HG03045 (cell line): Measurements from ENCODE around the gene ADAM8.
"Not testable (repeated sequence)": the region's sequence is repeated elsewhere in the genome, so short reads cannot be mapped to it uniquely, and the experiment has no call there.

Experiments used
- ATAC-seq: cut with Tn5 transposase; IDR thresholded peaks from one replicate; pipeline ENCODE4 v1.9.1; 2021; ENCODE audit warnings: mild to moderate bottlenecking, moderate library complexity; ENCODE audit not compliant: unreplicated experiment

Gene ADAM8

DNA sequence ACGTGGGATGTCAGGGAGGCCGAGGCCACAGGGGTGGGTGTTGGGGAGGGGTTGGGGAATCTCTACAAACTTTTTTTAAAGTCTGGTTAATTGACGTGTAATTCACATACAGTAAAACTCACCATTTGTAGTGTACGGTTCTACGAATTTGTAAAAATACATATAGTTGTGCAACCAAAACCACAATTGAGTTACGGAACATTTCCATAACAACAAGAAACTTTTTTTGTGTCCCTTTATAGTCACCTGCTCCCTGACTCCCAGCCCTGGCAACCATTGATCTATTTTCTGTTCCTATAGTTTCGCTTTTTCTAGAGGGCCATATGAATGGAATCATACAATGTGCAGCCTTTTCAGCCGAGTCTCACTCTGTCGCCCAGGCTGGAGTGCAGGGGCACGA lies 41.9 kb downstream of the ADAM8 start:
- ATAC-seq, result not testable (repeated sequence)

- no peak for ATAC-seq
These were observed 44.6 kb downstream of the ADAM8 start for GRCh38 chr10:133231946-133232574.

- no peak for ATAC-seq
These were observed 45.3 kb downstream of the ADAM8 start for GRCh38 chr10:133231244-133231945.

DNA sequence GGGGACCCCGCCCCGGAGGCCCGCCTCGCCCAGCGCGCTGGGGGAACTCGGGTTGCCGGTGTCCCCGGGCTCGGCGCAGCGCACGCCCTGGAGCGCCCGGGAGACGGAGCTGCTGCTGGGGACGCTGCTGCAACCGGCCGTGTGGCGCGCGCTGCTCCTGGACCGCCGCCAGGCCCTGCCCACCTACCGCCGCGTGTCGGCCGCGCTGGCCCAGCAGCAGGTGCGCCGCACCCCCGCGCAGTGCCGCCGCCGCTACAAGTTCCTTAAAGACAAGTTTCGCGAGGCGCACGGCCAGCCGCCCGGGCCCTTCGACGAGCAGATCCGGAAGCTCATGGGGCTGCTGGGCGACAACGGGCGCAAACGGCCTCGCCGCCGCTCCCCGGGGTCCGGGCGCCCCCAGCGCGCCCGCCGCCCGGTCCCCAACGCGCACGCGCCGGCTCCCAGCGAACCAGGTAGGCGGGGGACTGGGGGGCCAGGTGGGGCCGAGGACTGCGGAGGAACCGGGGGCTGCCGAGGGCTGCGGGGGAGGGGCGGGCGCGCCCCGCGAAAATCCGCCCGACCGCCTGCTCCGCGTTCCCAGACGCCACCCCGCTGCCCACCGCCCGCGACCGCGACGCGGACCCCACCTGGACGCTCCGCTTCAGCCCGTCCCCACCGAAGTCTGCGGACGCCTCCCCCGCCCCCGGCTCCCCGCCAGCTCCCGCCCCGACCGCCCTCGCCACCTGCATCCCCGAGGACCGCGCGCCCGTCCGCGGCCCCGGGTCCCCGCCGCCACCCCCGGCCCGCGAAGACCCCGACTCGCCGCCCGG lies 46.1 kb downstream of the ADAM8 start:
- no peak for ATAC-seq

- no peak for ATAC-seq
These were observed 46.7 kb downstream of the ADAM8 start, which contains the start of gene UTF1 for GRCh38 chr10:133230044-133230361. Gene UTF1, plus strand, starts transcription at chr10:133230217. Its CDS starts 72 bp downstream, at chr10:133230289.

DNA sequence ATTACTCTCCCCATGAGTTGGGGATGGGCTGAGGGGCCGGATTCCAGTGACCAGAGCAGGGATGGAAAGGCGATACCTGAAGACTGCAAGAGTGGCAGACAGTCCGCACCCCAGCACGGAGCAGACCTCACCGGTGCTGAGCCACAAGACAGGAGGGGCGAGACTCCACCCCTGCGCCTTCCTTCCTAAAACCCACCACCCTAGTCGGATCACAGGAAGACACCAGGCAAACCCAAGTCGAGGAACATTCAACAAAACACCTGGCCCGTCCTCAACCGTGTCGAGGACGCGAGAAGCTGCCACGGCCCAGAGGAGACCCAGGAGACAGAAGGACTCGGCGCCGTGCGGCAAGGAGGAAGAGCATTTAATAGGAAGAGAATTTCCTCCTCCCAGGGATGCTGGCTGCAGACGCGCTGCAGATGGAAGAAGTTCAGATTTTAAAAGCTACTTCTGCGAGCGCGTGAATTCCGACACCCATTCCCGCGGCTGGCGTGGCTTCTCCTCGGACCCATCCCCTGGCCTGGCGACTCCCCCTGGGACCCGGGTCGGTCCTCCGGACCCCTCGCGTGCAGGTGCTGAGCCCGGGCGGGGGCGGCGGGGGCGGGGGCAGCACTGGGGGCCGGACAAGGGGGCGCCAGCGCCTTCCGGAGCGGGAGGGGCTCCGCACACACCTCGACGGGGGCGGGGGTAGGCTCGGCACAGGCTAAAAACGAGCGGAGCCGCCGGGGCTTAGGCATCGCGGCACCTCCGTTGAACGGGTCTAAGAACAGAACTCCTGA lies 47.2 kb downstream of the ADAM8 start:
- no peak for ATAC-seq

GRCh38 chr10:133227256-133227655 lies 49.4 kb downstream of the ADAM8 start:
- no peak for ATAC-seq

DNA sequence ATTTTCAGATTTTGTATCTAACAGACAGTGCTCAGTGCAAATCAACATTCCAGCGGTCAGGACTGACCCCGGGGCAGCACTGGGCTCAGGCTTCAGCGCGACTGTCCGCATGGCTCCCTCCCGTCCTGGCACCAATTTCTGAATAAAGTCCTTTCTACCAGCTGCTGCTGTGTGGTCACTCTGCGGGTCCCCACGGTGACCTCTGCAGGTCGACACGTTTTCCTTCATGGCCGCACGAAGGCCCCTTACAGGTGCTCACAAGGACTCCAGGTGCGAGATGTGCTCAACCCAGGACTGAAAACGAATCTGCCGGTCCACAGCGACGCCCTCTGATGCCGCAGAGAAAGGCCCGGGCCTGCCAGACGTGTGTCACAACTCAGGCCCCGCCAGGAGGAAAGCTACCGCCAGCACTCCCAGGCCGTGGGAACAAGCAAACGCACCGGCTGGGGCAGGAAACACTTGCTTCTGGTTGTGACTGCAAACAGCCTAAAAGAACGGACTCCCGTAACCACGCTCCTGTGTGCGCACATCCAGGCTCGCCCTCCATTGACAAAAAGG lies 50.3 kb downstream of the ADAM8 start:
- no peak for ATAC-seq

- no peak for ATAC-seq
These were observed 50.9 kb downstream of the ADAM8 start for GRCh38 chr10:133225707-133226191.

- no peak for ATAC-seq
These were observed 51.8 kb downstream of the ADAM8 start for GRCh38 chr10:133224756-133225372.

DNA sequence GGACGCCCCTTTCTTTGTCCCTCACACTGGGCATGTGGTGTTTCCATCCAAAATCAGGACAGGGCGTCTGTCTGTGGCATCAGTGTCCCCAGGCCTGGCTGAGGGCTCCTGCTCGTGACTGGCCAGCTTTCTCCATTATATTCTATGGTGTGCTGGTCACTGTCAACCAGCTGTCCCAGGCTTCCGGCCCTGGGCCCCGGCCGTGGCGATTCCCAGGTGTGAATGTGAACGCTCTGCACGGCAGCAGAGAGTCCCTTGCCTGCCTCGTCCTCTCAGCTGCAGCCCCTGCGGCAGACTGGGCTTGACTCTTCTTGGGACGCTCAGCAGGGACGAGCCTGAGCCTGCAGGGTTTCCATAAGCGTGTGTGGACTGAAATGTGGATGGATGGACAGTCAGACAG lies 52.6 kb downstream of the ADAM8 start:
- no peak for ATAC-seq

DNA sequence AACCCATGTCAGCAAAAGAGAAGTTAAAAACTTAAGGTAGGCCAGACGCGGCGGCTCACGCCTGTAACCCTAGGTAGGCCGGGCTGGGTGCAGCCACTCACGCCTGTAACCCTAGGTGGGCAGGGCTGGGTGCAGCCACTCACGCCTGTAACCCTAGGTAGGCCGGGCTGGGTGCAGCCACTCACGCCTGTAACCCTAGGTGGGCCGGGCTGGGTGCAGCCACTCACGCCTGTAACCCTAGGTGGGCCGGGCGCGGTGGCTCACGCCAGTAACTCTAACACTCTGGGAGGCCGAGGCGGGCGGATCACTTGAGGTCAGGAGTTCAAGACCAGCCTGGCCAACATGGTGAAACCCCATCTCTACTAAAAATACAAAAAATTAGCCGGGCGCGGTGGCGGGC lies 54.9 kb downstream of the ADAM8 start:
- ATAC-seq, result not testable (repeated sequence)

GRCh38 chr10:133221331-133221730 lies 55.3 kb downstream of the ADAM8 start:
- no peak for ATAC-seq

DNA sequence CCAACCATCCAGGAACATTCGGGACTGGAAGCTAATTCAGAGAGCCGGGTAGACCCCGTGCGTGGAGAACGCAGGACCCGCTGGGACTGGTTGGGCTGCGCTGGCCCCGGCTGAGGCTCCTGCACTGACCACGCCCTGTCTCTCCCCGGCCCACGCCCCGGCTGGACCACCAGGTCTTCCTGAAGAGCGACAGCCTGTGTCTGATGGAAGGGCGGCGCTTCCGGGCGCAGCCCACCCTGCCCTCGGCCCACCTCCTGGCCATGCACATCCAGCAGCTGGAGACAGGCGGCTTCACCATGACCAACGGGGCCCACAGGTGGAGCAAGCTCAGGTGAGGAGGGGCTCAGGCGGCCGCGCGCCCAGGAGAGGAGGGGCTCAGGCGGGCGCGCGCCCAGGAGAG lies 56.9 kb downstream of the ADAM8 start:
- ATAC-seq, result no peak

DNA sequence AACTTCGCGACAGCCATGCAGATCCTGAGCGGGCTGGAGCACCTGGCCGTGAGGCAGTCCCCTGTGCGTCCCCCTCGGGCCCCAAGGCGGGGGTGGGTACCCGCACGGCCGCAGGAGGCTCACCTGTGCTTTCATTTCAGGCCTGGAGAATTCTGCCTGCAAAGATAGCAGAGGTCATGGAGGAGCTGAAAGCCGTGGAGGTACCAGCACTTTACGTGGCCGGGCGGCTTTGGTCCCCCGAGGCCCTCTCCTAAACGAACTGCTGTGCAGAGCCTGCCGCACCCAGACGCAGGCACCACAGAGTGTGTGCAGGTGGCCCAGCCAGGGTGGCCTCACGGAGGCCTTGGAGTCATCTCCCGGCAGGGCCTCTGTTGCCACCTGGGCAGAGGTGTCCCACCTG lies 57.8 kb downstream of the ADAM8 start:
- ATAC-seq, result no peak

DNA sequence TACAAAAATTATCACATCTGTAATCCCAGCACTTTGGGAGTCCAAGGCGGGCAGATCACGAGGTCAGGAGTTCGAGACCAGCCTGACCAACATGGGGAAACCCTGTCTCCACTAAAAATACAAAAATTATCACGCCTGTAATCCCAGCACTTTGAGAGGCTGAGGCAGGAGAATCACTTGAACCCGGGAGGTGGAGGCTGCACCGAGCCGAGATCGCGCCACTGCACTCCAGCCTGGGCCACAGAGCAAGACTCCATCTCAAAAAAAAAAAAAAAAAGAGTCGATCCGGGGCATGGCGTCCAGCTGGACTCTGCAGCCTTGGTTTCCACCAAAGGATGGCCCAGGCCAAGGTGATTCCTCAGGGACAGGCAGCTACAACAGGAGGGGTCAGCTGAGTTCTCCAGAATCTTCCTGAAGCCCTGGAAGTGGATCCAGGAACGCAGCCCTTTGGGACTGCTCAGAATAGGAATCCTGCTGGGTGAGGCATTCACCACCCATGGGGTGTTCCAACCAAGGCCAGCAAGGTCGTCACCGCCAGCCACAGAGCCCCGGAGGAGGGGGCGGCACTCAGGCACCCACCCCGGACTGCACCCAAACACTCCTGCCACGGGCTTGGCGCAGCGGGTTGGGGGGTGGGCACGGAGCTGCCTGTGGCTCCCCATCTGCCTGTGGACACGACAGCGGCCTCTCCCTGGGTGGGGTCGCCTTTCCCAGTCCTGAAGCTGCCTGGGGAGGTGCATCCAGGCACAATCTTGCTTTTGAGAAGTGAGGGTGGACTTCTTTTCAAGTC lies 58.7 kb downstream of the ADAM8 start:
- no peak for ATAC-seq

- no peak for ATAC-seq
These were observed 59.9 kb downstream of the ADAM8 start for GRCh38 chr10:133216776-133217175.

DNA sequence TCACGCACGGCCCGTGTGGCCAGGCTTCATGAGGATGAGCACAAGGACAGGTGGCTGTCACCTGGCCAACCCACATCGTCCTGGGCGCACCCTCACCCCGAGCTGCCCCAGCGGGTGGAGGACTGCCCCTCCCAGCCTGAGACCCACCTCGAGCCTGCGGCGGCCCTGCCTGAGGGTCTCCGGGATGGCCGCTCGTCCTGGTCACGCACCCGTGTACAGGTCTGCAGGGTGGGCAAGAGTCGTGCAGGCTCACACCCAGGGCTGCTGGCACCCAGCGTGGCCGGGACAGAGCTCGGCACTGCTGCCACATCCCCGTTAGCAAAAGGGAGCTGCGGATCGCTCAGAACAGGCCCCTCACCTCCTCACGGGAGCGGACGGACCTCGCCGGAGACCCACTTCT lies 61.1 kb downstream of the ADAM8 start:
- no peak for ATAC-seq
